KOPT-K1 (cell line): ENCODE data around the gene SNRNP70.

ENCODE experiments used
- H3K27ac ChIP-seq: fragments of 200-600 bp; sonication (generic); 2 replicates; pipeline ENCODE4 v1.5.1; 2016; ENCODE audit warnings: antibody characterized with exemption, mild to moderate bottlenecking, low read depth, low read length; ENCODE audit not compliant: poor library complexity, severe bottlenecking
- H3K36me3 ChIP-seq: fragments of 200-600 bp; sonication (generic); 2 replicates; pipeline ENCODE4 v1.5.1; 2017; ENCODE audit warnings: antibody characterized with exemption, mild to moderate bottlenecking, low read length, moderate library complexity; ENCODE audit not compliant: insufficient read depth
- H3K9me3 ChIP-seq: fragments of 200-600 bp; sonication (generic); 2 replicates; pipeline ENCODE4 v1.5.1; 2017; ENCODE audit warnings: antibody characterized with exemption, low read length, mild to moderate bottlenecking; ENCODE audit not compliant: insufficient read depth, poor library complexity, severe bottlenecking

SNRNP70 gene

GRCh38 chr19:49081273-49081672, 4.0 kb upstream of the SNRNP70 start:
- Histone ChIP-seq H3K36me3 (peaks cover 2% of the 10 kb centered on the region; the same call in 1 of the 2 replicates), H3K9me3 (no peaks in the 10 kb centered on the region), H3K27ac (no peak overlapping the region)

- Histone ChIP-seq H3K27ac (peak overlapping the region; percentile 87), H3K9me3 (no peaks in the 10 kb centered on the region), H3K36me3 (peaks cover 32% of the 10 kb centered on the region)
These were observed 838 bp upstream of the SNRNP70 start for GRCh38 chr19:49084206-49085019.

- H3K36me3 ChIP-seq: peaks cover 46% of the 10 kb centered on the region
- peak overlapping the region; percentile 87 for H3K27ac ChIP-seq
- H3K9me3 ChIP-seq: no peaks in the 10 kb centered on the region
These were observed 599 bp downstream of the SNRNP70 start for GRCh38 chr19:49085868-49086232.

- Histone ChIP-seq H3K36me3 (peaks cover 50% of the 10 kb centered on the region), H3K27ac (peak overlapping the region; percentile 87), H3K9me3 (no peaks in the 10 kb centered on the region)
These were observed 1.0 kb downstream of the SNRNP70 start for GRCh38 chr19:49086296-49086695.

- no peaks in the 10 kb centered on the region for H3K9me3 ChIP-seq
- no peak overlapping the region for H3K27ac ChIP-seq
- H3K36me3 ChIP-seq: peaks cover 98% of the 10 kb centered on the region
These were observed 6.3 kb downstream of the SNRNP70 start for GRCh38 chr19:49091391-49092038.

GRCh38 chr19:49092686-49093085, 7.4 kb downstream of the SNRNP70 start:
- H3K36me3 ChIP-seq: peaks cover 98% of the 10 kb centered on the region
- no peak overlapping the region for H3K27ac ChIP-seq
- no peaks in the 10 kb centered on the region for H3K9me3 ChIP-seq

GRCh38 chr19:49094505-49095482, 9.5 kb downstream of the SNRNP70 start:
- no peaks in the 10 kb centered on the region for H3K9me3 ChIP-seq
- no peak overlapping the region for H3K27ac ChIP-seq
- H3K36me3 ChIP-seq: peaks cover 100% of the 10 kb centered on the region

GRCh38 chr19:49097453-49098288, 12.4 kb downstream of the SNRNP70 start:
- Histone ChIP-seq H3K36me3 (peaks cover 100% of the 10 kb centered on the region), H3K27ac (peak overlapping the region; percentile 82), H3K9me3 (no peaks in the 10 kb centered on the region)

GRCh38 chr19:49098795-49099194, 13.5 kb downstream of the SNRNP70 start:
- Histone ChIP-seq H3K36me3 (peaks cover 100% of the 10 kb centered on the region), H3K9me3 (no peaks in the 10 kb centered on the region), H3K27ac (peak overlapping the region; percentile 82)

- H3K36me3 ChIP-seq: peaks cover 100% of the 10 kb centered on the region
- H3K27ac ChIP-seq: no peak overlapping the region
- no peaks in the 10 kb centered on the region for H3K9me3 ChIP-seq
These were observed 15.9 kb downstream of the SNRNP70 start for GRCh38 chr19:49101160-49101559.

- H3K27ac ChIP-seq: peak overlapping the region; percentile 6
- no peaks in the 10 kb centered on the region for H3K9me3 ChIP-seq
- H3K36me3 ChIP-seq: peaks cover 100% of the 10 kb centered on the region
These were observed 17.1 kb downstream of the SNRNP70 start for GRCh38 chr19:49102303-49102702.

GRCh38 chr19:49103331-49104085, 18.3 kb downstream of the SNRNP70 start:
- Histone ChIP-seq H3K27ac (no peak overlapping the region), H3K36me3 (peaks cover 100% of the 10 kb centered on the region)

GRCh38 chr19:49104229-49104864, 19.1 kb downstream of the SNRNP70 start:
- Histone ChIP-seq H3K9me3 (no peaks in the 10 kb centered on the region), H3K36me3 (peaks cover 100% of the 10 kb centered on the region), H3K27ac (no peak overlapping the region)

More at GRCh38 chr19:49103331-49104085, 18.3 kb downstream of the SNRNP70 start:
- H3K9me3 ChIP-seq: no peaks in the 10 kb centered on the region
